GM19395 (cell line): ENCODE results near the gene LRP1.

ENCODE experiments used
- ATAC-seq: cut with Tn5 transposase; IDR thresholded peaks from one replicate; pipeline ENCODE4 v1.9.1; 2021; ENCODE audit warnings: mild to moderate bottlenecking, moderate library complexity; ENCODE audit not compliant: unreplicated experiment

Gene LRP1

GRCh38 chr12:57232156-57232756 lies 104.0 kb downstream of the LRP1 start:
- no peak for ATAC-seq

- no peak for ATAC-seq
These were observed 105.3 kb downstream of the LRP1 start for GRCh38 chr12:57233357-57234232.

GRCh38 chr12:57234233-57234570 lies 105.9 kb downstream of the LRP1 start:
- no peak for ATAC-seq

GRCh38 chr12:57234571-57235016 lies 106.3 kb downstream of the LRP1 start:
- ATAC-seq, result no peak

- no peak for ATAC-seq
These were observed 106.9 kb downstream of the LRP1 start for GRCh38 chr12:57235017-57235727.

- ATAC-seq, result no peak
These were observed 107.4 kb downstream of the LRP1 start for GRCh38 chr12:57235728-57236131.

GRCh38 chr12:57236201-57236924 lies 108.1 kb downstream of the LRP1 start:
- no peak for ATAC-seq

GRCh38 chr12:57236925-57237595 lies 108.8 kb downstream of the LRP1 start:
- no peak for ATAC-seq

- no peak for ATAC-seq
These were observed 109.3 kb downstream of the LRP1 start for GRCh38 chr12:57237596-57237931.

- ATAC-seq, result no peak
These were observed 109.9 kb downstream of the LRP1 start for GRCh38 chr12:57237932-57238853.

GRCh38 chr12:57238854-57239554 lies 110.7 kb downstream of the LRP1 start:
- ATAC-seq, result peak; percentile 50

GRCh38 chr12:57239587-57240065 lies 111.3 kb downstream of the LRP1 start:
- ATAC-seq, result peak; percentile 1

GRCh38 chr12:57240066-57240921 lies 112.0 kb downstream of the LRP1 start:
- ATAC-seq, result no peak

GRCh38 chr12:57240926-57241401 lies 112.7 kb downstream of the LRP1 start:
- ATAC-seq, result no peak

GRCh38 chr12:57241402-57242310 lies 113.4 kb downstream of the LRP1 start:
- ATAC-seq, result no peak

- ATAC-seq, result no peak
These were observed 114.0 kb downstream of the LRP1 start for GRCh38 chr12:57242329-57242690.
